HepG2 (cell line): ENCODE results near the gene SLC16A3.

Source experiments
- CREB1 ChIP-seq, 2 experiments: fragments of 450-650 bp in 1 of 2; IDR thresholded peaks; 2 replicates each; pipeline ENCODE4 v1.6.1; 2016 to 2017; ENCODE audit warnings: control low read depth in 1 of 2, mild to moderate bottlenecking in 1 of 2, missing compliant biosample characterization in 1 of 2, missing genetic modification characterization in 1 of 2
- POLR2A ChIP-seq, 2 experiments: IDR thresholded peaks; 2 replicates each; pipeline ENCODE4 v1.6.1; 2011; ENCODE audit warnings: low read depth in 2 of 2, low read length in 2 of 2, mild to moderate bottlenecking in 1 of 2, moderate library complexity in 1 of 2; ENCODE audit not compliant: insufficient read depth in 1 of 2
- ZC3H13 ChIP-seq: sonication (generic); formaldehyde crosslinking; IDR thresholded peaks from 2 replicates; pipeline ENCODE4 v1.8.1; 2023; ENCODE audit warnings: mild to moderate bottlenecking, missing genetic modification reagents, moderate library complexity
- ZNF674 ChIP-seq: sonication (generic); formaldehyde crosslinking; IDR thresholded peaks from 2 replicates; pipeline ENCODE4 v1.5.0; 2020; ENCODE audit warnings: low read depth, mild to moderate bottlenecking, missing genetic modification reagents

DNA sequence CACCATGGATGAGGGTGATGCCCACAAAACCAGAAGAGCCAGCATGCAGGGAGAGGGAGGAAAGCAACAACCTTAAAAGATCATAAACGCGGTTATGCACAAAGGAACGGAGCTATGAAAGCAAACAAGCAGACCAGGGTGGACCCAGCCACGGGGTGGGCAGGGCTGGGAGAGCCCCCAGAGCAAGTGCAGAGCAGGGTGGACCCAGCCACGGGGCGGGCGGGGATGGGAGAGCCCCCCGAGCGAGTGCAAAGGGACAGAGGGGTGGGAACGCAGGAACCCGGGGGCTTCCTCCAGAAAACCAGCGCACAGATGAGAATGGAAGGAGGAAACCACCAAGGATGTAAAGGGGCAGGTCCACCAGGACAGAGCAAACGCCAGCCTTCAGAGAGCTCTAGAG, 49.4 kb upstream of the SLC16A3 start:
- no peak for TF ChIP-seq ZNF674
- TF ChIP-seq ZC3H13 (CRISPR knock-in tag) = no peak
- TF ChIP-seq CREB1 (IDR thresholded peaks at IDR 0.05) = no peak
- TF ChIP-seq CREB1 (CRISPR knock-in tag; IDR thresholded peaks at IDR 0.05) = no peak
- TF ChIP-seq POLR2A (IDR thresholded peaks at IDR 0.05; ENCODE audit: insufficient read depth in 1 of 2, low read depth in 2 of 2, low read length in 2 of 2) = no peak
